Body of pancreas (tissue), 4 donors: Measurements from ENCODE around the gene ZNF653. TPM values are rescaled to one million over a fixed set of nuclear protein-coding genes. Genes with fewer than 3 reads are reported as not detected.
A peak's percentile ranks its signal among the peaks of the same experiment; 100 is the strongest.

ENCODE experiments used
- ATAC-seq: fragments of 150-250 bp; one replicate; pipeline ENCODE4 v1.9.1; 2016
- DNase-seq, 4 donors: peaks; one replicate each; pipeline ENCODE4 v3.0.0-alpha.2; 2019
- H3K27ac ChIP-seq, 4 donors: fragments of 200-600 bp; sonication (generic); 1 replicate in 3 of 4; 2 replicates in 1 of 4; pipeline versions ENCODE4 v1.5.1 to v1.6.1; 2016 to 2019; ENCODE audit warnings: mild to moderate bottlenecking in 1 of 4, mixed read lengths in 1 of 4, moderate library complexity in 1 of 4
- H3K27me3 ChIP-seq, 2 donors: fragments of 200-600 bp; sonication (generic); one replicate each; pipeline ENCODE4 v1.6.0; 2016; ENCODE audit warnings: mild to moderate bottlenecking in 1 of 2
- H3K36me3 ChIP-seq, 2 donors: fragments of 200-600 bp; sonication (generic); replicated peaks in 1 of 2; 2 replicates each; pipeline ENCODE4 v1.5.1; 2016; ENCODE audit warnings: low read depth in 2 of 2; ENCODE audit not compliant: insufficient read depth in 1 of 2
- H3K4me1 ChIP-seq: fragments of 200-600 bp; sonication (generic); one replicate; pipeline ENCODE4 v1.6.0; 2016
- H3K4me3 ChIP-seq, 2 donors: fragments of 200-600 bp; sonication (generic); 1 replicate in 1 of 2; 2 replicates in 1 of 2; pipeline ENCODE4 v1.5.1; 2016 to 2019
- H3K9me3 ChIP-seq, 3 donors: fragments of 200-600 bp; sonication (generic); 1 replicate in 2 of 3; 2 replicates in 1 of 3; pipeline ENCODE4 v1.5.1; 2016
- CTCF ChIP-seq, 7 experiments: fragments of 450-650 bp in 4 of 7; fragments of 200-600 bp in 3 of 7; sonication (generic) in 3 of 7; IDR thresholded peaks; one replicate each; pipeline ENCODE4 v1.5.1; 2016 to 2019; ENCODE audit warnings: antibody characterized with exemption in 7 of 7
- POLR2A ChIP-seq, 3 donors: fragments of 450-650 bp; IDR thresholded peaks; one replicate each; pipeline ENCODE4 v1.6.1; 2016; ENCODE audit warnings: antibody characterized with exemption in 3 of 3, mild to moderate bottlenecking in 2 of 3
- WGBS, 2 donors: methylation state at CpG; one replicate each; pipeline ENCODE4 v1.1.5; 2017; 5-methylcytosine and 5-hydroxymethylcytosine counted together
- intact Hi-C: fragments of 100-400 bp; cut with DNase I; formaldehyde crosslinking; loops from one replicate; pipeline ENCODE4 v1.15.1; 2023
- total RNA-seq, 2 donors: library from RNA; depleted of rRNA; stranded (reverse); fragments of >200 nt; gene quantifications; one replicate each; pipeline ENCODE4 v1.1.0, GENCODE V29; 2016

Gene ZNF653
- total RNA-seq, 2 donors from 2014 or later: 9.6 to 22.1 TPM

GRCh38 chr19:11453468-11454341 is 51.9 kb downstream of the ZNF653 start:
- 50 to 54% methylated on average over 17 to 26 of the region's 27 CpGs for WGBS, 2 donors
- ATAC-seq (no peak), DNase-seq (no peak)
- no peak overlapping the region for H3K27ac ChIP-seq
- intact Hi-C loops: loop anchor here (10.0 kb wide), 1 partner anchor 439 kb away; no protein-coding TSS in a partner anchor
- no peak overlapping the region for H3K4me3 ChIP-seq
- TF ChIP-seq POLR2A (IDR thresholded peaks at IDR 0.05): no peak
- peak in 3 of 7 experiments; percentile 11 to 25 (median 23) for TF ChIP-seq CTCF (IDR thresholded peaks at IDR 0.05)
- H3K36me3 ChIP-seq: peaks cover 0 to 7% of the 10 kb centered on the region in 2 donors
- no peaks in the 10 kb centered on the region for H3K27me3 ChIP-seq
- no peaks in the 10 kb centered on the region for H3K4me1 ChIP-seq
- no peaks in the 10 kb centered on the region for H3K9me3 ChIP-seq

- H3K4me3 ChIP-seq: no peak overlapping the region
- H3K27ac ChIP-seq: no peak overlapping the region
- no peaks in the 10 kb centered on the region for H3K4me1 ChIP-seq
- intact Hi-C loops: loop anchor here (10.0 kb wide), 1 partner anchor 438 kb away; no protein-coding TSS in a partner anchor
- 79% methylated on average over 30 to 31 of the region's 33 CpGs for WGBS, 2 donors
- H3K36me3 ChIP-seq: peaks cover 0 to 11% of the 10 kb centered on the region in 2 donors
- ATAC-seq (no peak), DNase-seq (no peak)
- no peaks in the 10 kb centered on the region for H3K27me3 ChIP-seq
- TF ChIP-seq CTCF (IDR thresholded peaks at IDR 0.05) (no peak), POLR2A (IDR thresholded peaks at IDR 0.05) (no peak)
- H3K9me3 ChIP-seq: no peaks in the 10 kb centered on the region
Observed at GRCh38 chr19:11452620-11453310, 52.9 kb downstream of the ZNF653 start.

GRCh38 chr19:11451871-11452619 is 53.6 kb downstream of the ZNF653 start:
- DNase-seq: no peak
- H3K4me3 ChIP-seq: no peak overlapping the region
- H3K27me3 ChIP-seq: no peaks in the 10 kb centered on the region
- TF ChIP-seq CTCF (IDR thresholded peaks at IDR 0.05) (no peak), POLR2A (IDR thresholded peaks at IDR 0.05) (no peak)
- intact Hi-C loops: loop anchor here (10.0 kb wide), 1 partner anchor 437 kb away; no protein-coding TSS in a partner anchor
- no peaks in the 10 kb centered on the region for H3K4me1 ChIP-seq
- H3K27ac ChIP-seq: no peak overlapping the region
- 34 to 42% methylated on average over 23 to 25 of the region's 25 CpGs for WGBS, 2 donors
- H3K36me3 ChIP-seq: peaks cover 0 to 15% of the 10 kb centered on the region in 2 donors
- no peaks in the 10 kb centered on the region for H3K9me3 ChIP-seq
- ATAC-seq: no peak

- H3K9me3 ChIP-seq: no peaks in the 10 kb centered on the region
- H3K36me3 ChIP-seq: peaks cover 0 to 15% of the 10 kb centered on the region in 2 donors
- TF ChIP-seq CTCF (IDR thresholded peaks at IDR 0.05) (no peak), POLR2A (IDR thresholded peaks at IDR 0.05) (no peak)
- WGBS, 2 donors: 40 to 50% methylated on average over 9 to 12 of the region's 13 CpGs
- no peak for ATAC-seq
- no peaks in the 10 kb centered on the region for H3K27me3 ChIP-seq
- no peaks in the 10 kb centered on the region for H3K4me1 ChIP-seq
- no peak overlapping the region for H3K27ac ChIP-seq
- H3K4me3 ChIP-seq: no peak overlapping the region
- intact Hi-C loops: loop anchor here (10.0 kb wide), 1 partner anchor 437 kb away; no protein-coding TSS in a partner anchor
- no peak for DNase-seq
Observed at GRCh38 chr19:11451327-11451870, 54.2 kb downstream of the ZNF653 start.
